ENCODE data around the gene FOXP1. TPM values are rescaled to one million over a fixed set of nuclear protein-coding genes. Genes with fewer than 3 reads are reported as not detected.
A peak's percentile ranks its signal among the peaks of the same experiment; 100 is the strongest.

FOXP1 gene
- total RNA-seq, 2 experiments from 2014 or later: 120 to 122 TPM

- peaks cover 88% of the 10 kb centered on the region for H3K4me1 Mint-ChIP-seq (ENCODE audit: low read depth)
- peak overlapping the region; percentile 87 for H3K27ac Mint-ChIP-seq
- peak; percentile 71 for ATAC-seq
- H3K4me3 Mint-ChIP-seq: peak overlapping the region; percentile 76
- no peaks in the 10 kb centered on the region for H3K9me3 Mint-ChIP-seq (ENCODE audit: insufficient read depth)
- POLR2A ChIA-PET: interaction anchor here (0.6 to 3.5 kb wide), 23 partner anchors 12 to 393 kb away, joined by 3 to 60 read pairs (median 4); partner anchors contain the start of gene FOXP1
- DNase-seq: peak; percentile 75
- H3K36me3 Mint-ChIP-seq (ENCODE audit: low read depth): peaks cover 10% of the 10 kb centered on the region
- no peaks in the 10 kb centered on the region for H3K27me3 Mint-ChIP-seq (ENCODE audit: low read depth)
- CTCF ChIA-PET: interaction anchor here (0.7 to 3.0 kb wide), 34 partner anchors 7 to 368 kb away, joined by 3 to 20 read pairs (median 5); no protein-coding TSS in a partner anchor
These were observed 128.8 kb downstream of the FOXP1 start for GRCh38 chr3:71454512-71455403.

GRCh38 chr3:71453822-71454511, 129.6 kb downstream of the FOXP1 start:
- ATAC-seq: peak; percentile 25
- no peak for DNase-seq
- CTCF ChIA-PET: interaction anchor here (0.9 to 3.0 kb wide), 24 partner anchors 9 to 150 kb away, joined by 3 to 20 read pairs (median 6); no protein-coding TSS in a partner anchor
- peak overlapping the region; percentile 87 for H3K27ac Mint-ChIP-seq
- H3K4me1 Mint-ChIP-seq (ENCODE audit: low read depth): peaks cover 92% of the 10 kb centered on the region
- peaks cover 10% of the 10 kb centered on the region for H3K36me3 Mint-ChIP-seq (ENCODE audit: low read depth)
- POLR2A ChIA-PET: interaction anchor here (0.6 to 3.5 kb wide), 16 partner anchors 11 to 389 kb away, joined by 3 to 60 read pairs (median 6); partner anchors contain the start of gene FOXP1
- H3K9me3 Mint-ChIP-seq (ENCODE audit: insufficient read depth): no peaks in the 10 kb centered on the region
- H3K4me3 Mint-ChIP-seq: peak overlapping the region; percentile 76
- no peaks in the 10 kb centered on the region for H3K27me3 Mint-ChIP-seq (ENCODE audit: low read depth)

GRCh38 chr3:71453319-71453718, 130.2 kb downstream of the FOXP1 start:
- no peak overlapping the region for H3K4me3 Mint-ChIP-seq
- ChIA-PET POLR2A (interaction anchor here (1.0 to 3.5 kb wide), 5 partner anchors 10 to 130 kb away, joined by 3 to 60 read pairs (median 9); partner anchors contain the start of gene FOXP1), CTCF (interaction anchor here (1.3 to 2.6 kb wide), 7 partner anchors 8 to 69 kb away, joined by 3 to 6 read pairs (median 4); no protein-coding TSS in a partner anchor)
- H3K9me3 Mint-ChIP-seq (ENCODE audit: insufficient read depth): no peaks in the 10 kb centered on the region
- H3K4me1 Mint-ChIP-seq (ENCODE audit: low read depth): peaks cover 96% of the 10 kb centered on the region
- ATAC-seq (no peak), DNase-seq (no peak)
- no peaks in the 10 kb centered on the region for H3K27me3 Mint-ChIP-seq (ENCODE audit: low read depth)
- H3K36me3 Mint-ChIP-seq (ENCODE audit: low read depth): peaks cover 10% of the 10 kb centered on the region
- peak overlapping the region; percentile 87 for H3K27ac Mint-ChIP-seq

- ChIA-PET CTCF (interaction anchor here (1.0 to 2.1 kb wide), 11 partner anchors 8 to 151 kb away, joined by 3 to 6 read pairs (median 4); no protein-coding TSS in a partner anchor), POLR2A (interaction anchor here (0.7 to 1.2 kb wide), 2 partner anchors 44 to 54 kb away, joined by 3 to 4 read pairs; no protein-coding TSS in a partner anchor)
- DNase-seq (no peak), ATAC-seq (no peak)
- Mint-ChIP-seq H3K4me3 (peak overlapping the region; percentile 55), H3K9me3 (ENCODE audit: insufficient read depth) (no peaks in the 10 kb centered on the region), H3K36me3 (ENCODE audit: low read depth) (peaks cover 17% of the 10 kb centered on the region), H3K4me1 (ENCODE audit: low read depth) (peaks cover 98% of the 10 kb centered on the region), H3K27me3 (ENCODE audit: low read depth) (no peaks in the 10 kb centered on the region), H3K27ac (peak overlapping the region; percentile 87)
These were observed 131.7 kb downstream of the FOXP1 start for GRCh38 chr3:71451812-71452211.

GRCh38 chr3:71451060-71451459, 132.5 kb downstream of the FOXP1 start:
- no peaks in the 10 kb centered on the region for H3K27me3 Mint-ChIP-seq (ENCODE audit: low read depth)
- DNase-seq (no peak), ATAC-seq (peak; percentile 5)
- H3K4me3 Mint-ChIP-seq: peak overlapping the region; percentile 55
- H3K9me3 Mint-ChIP-seq (ENCODE audit: insufficient read depth): no peaks in the 10 kb centered on the region
- peaks cover 97% of the 10 kb centered on the region for H3K4me1 Mint-ChIP-seq (ENCODE audit: low read depth)
- peak overlapping the region; percentile 87 for H3K27ac Mint-ChIP-seq
- H3K36me3 Mint-ChIP-seq (ENCODE audit: low read depth): peaks cover 19% of the 10 kb centered on the region
- ChIA-PET POLR2A (interaction anchor here (0.7 to 1.2 kb wide), 2 partner anchors 45 to 53 kb away, joined by 3 to 4 read pairs; no protein-coding TSS in a partner anchor), CTCF (interaction anchor here (1.0 to 3.7 kb wide), 8 partner anchors 8 to 61 kb away, joined by 3 to 9 read pairs (median 4); no protein-coding TSS in a partner anchor)

- POLR2A ChIA-PET: interaction anchor here (0.7 kb wide), 1 partner anchor 148 kb away, joined by 8 read pairs; no protein-coding TSS in a partner anchor
- no peaks in the 10 kb centered on the region for H3K9me3 Mint-ChIP-seq (ENCODE audit: insufficient read depth)
These were observed 133.4 kb downstream of the FOXP1 start for GRCh38 chr3:71450162-71450561.

GRCh38 chr3:71447803-71448202, 135.7 kb downstream of the FOXP1 start:
- Mint-ChIP-seq H3K4me3 (no peak overlapping the region), H3K4me1 (ENCODE audit: low read depth) (peaks cover 96% of the 10 kb centered on the region), H3K27me3 (ENCODE audit: low read depth) (no peaks in the 10 kb centered on the region), H3K9me3 (ENCODE audit: insufficient read depth) (no peaks in the 10 kb centered on the region), H3K27ac (peak overlapping the region; percentile 64), H3K36me3 (ENCODE audit: low read depth) (peaks cover 18% of the 10 kb centered on the region)
- ChIA-PET CTCF (interaction anchor here (0.8 to 3.7 kb wide), 4 partner anchors 8 to 44 kb away, joined by 3 to 9 read pairs (median 3); no protein-coding TSS in a partner anchor), POLR2A (no interaction called here)
- ATAC-seq (no peak), DNase-seq (no peak)

More at GRCh38 chr3:71450162-71450561, 133.4 kb downstream of the FOXP1 start:
- peak overlapping the region; percentile 30 for H3K27ac Mint-ChIP-seq
- CTCF ChIA-PET: interaction anchor here (2.9 to 3.7 kb wide), 2 partner anchors 33 to 36 kb away, joined by 9 read pairs; no protein-coding TSS in a partner anchor
- H3K36me3 Mint-ChIP-seq (ENCODE audit: low read depth): peaks cover 19% of the 10 kb centered on the region
- no peaks in the 10 kb centered on the region for H3K27me3 Mint-ChIP-seq (ENCODE audit: low read depth)
- ATAC-seq (no peak), DNase-seq (no peak)
- peaks cover 95% of the 10 kb centered on the region for H3K4me1 Mint-ChIP-seq (ENCODE audit: low read depth)
- H3K4me3 Mint-ChIP-seq: no peak overlapping the region

- CTCF ChIA-PET: interaction anchor here (0.6 to 3.7 kb wide), 5 partner anchors 8 to 49 kb away, joined by 3 to 9 read pairs (median 3); no protein-coding TSS in a partner anchor
- Mint-ChIP-seq H3K4me1 (ENCODE audit: low read depth) (peaks cover 94% of the 10 kb centered on the region), H3K27me3 (ENCODE audit: low read depth) (no peaks in the 10 kb centered on the region), H3K4me3 (no peak overlapping the region), H3K36me3 (ENCODE audit: low read depth) (peaks cover 19% of the 10 kb centered on the region), H3K9me3 (ENCODE audit: insufficient read depth) (no peaks in the 10 kb centered on the region), H3K27ac (peak overlapping the region; percentile 81)
- no peak for DNase-seq
- POLR2A ChIA-PET: interaction anchor here (2.1 kb wide), 1 partner anchor 24 kb away, joined by 5 read pairs; no protein-coding TSS in a partner anchor
- ATAC-seq: no peak
These were observed 136.3 kb downstream of the FOXP1 start for GRCh38 chr3:71447197-71447596.

GRCh38 chr3:71446734-71447133, 136.8 kb downstream of the FOXP1 start:
- Mint-ChIP-seq H3K36me3 (ENCODE audit: low read depth) (peaks cover 20% of the 10 kb centered on the region), H3K4me3 (no peak overlapping the region), H3K27me3 (ENCODE audit: low read depth) (no peaks in the 10 kb centered on the region), H3K27ac (peak overlapping the region; percentile 81), H3K9me3 (ENCODE audit: insufficient read depth) (no peaks in the 10 kb centered on the region), H3K4me1 (ENCODE audit: low read depth) (peaks cover 94% of the 10 kb centered on the region)
- POLR2A ChIA-PET: interaction anchor here (0.8 to 2.1 kb wide), 2 partner anchors 24 to 136 kb away, joined by 3 to 5 read pairs; no protein-coding TSS in a partner anchor
- ATAC-seq (no peak), DNase-seq (no peak)
- CTCF ChIA-PET: interaction anchor here (0.6 to 1.0 kb wide), 3 partner anchors 32 to 50 kb away, joined by 3 read pairs; no protein-coding TSS in a partner anchor

- no peak for DNase-seq
- Mint-ChIP-seq H3K27ac (peak overlapping the region; percentile 81), H3K27me3 (ENCODE audit: low read depth) (no peaks in the 10 kb centered on the region), H3K4me1 (ENCODE audit: low read depth) (peaks cover 94% of the 10 kb centered on the region), H3K4me3 (no peak overlapping the region), H3K9me3 (ENCODE audit: insufficient read depth) (no peaks in the 10 kb centered on the region), H3K36me3 (ENCODE audit: low read depth) (peaks cover 20% of the 10 kb centered on the region)
- ATAC-seq: no peak
- ChIA-PET POLR2A (interaction anchor here (0.8 to 6.3 kb wide), 4 partner anchors 9 to 136 kb away, joined by 3 to 60 read pairs (median 5); no protein-coding TSS in a partner anchor), CTCF (no interaction called here)
These were observed 137.3 kb downstream of the FOXP1 start for GRCh38 chr3:71446260-71446659.
